ENCODE data around the gene PLAAT3. TPM values are rescaled to one million over a fixed set of nuclear protein-coding genes. Genes with fewer than 3 reads are reported as not detected.

The PLAAT3 gene
- total and polyA plus RNA-seq, 7 experiments from 2014 or later = 0.92 to 10.3 (median 2.0) TPM

- ATAC-seq (no peak), DNase-seq (no peak)
- no peak overlapping the region for H3K4me3 Mint-ChIP-seq
- peaks cover 44 to 92% (median 82%) of the 10 kb centered on the region in 7 donors for H3K4me1 Mint-ChIP-seq
- no peaks in the 10 kb centered on the region for H3K9me3 Mint-ChIP-seq
- H3K27ac Mint-ChIP-seq = peak overlapping the region in 8 of 9 donors; percentile 2 to 96 (median 44)
- ChIA-PET CTCF (interaction anchor here (1.3 kb wide), 1 partner anchor 77 kb away, joined by 3 read pairs; no protein-coding TSS in a partner anchor), POLR2A (interaction anchor here (0.8 to 1.8 kb wide), 5 partner anchors 8 to 21 kb away, joined by 3 to 5 read pairs (median 4); no protein-coding TSS in a partner anchor)
- Histone ChIP-seq H3K4me1 (ENCODE audit: control insufficient read depth in 2 of 2, insufficient read depth in 2 of 2, low read length in 2 of 2) (peaks cover 46 to 65% of the 10 kb centered on the region in 2 donors), H3K9me3 (ENCODE audit: control insufficient read depth in 2 of 3, low read length in 3 of 3) (no peaks in the 10 kb centered on the region), H3K4me3 (ENCODE audit: low read length) (no peak overlapping the region), H3K36me3 (ENCODE audit: control insufficient read depth in 2 of 3, insufficient read depth in 3 of 3, low read length in 3 of 3) (no peaks in the 10 kb centered on the region), H3K27me3 (ENCODE audit: control insufficient read depth in 2 of 2, insufficient read depth in 2 of 2, low read length in 2 of 2) (no peaks in the 10 kb centered on the region), H3K27ac (ENCODE audit: low read depth, low read length) (no peak overlapping the region)
- H3K36me3 Mint-ChIP-seq = peaks cover 0 to 7% (median 0%) of the 10 kb centered on the region in 5 donors
- H3K27me3 Mint-ChIP-seq = no peaks in the 10 kb centered on the region
- intact Hi-C loops (cut with micrococcal nuclease) = no loop called here
These were observed 57.7 kb downstream of the PLAAT3 start for GRCh38 chr11:63556404-63557013.

- Histone ChIP-seq H3K4me3 (ENCODE audit: low read length) (no peak overlapping the region), H3K27ac (ENCODE audit: low read depth, low read length) (peak overlapping the region; percentile 3), H3K4me1 (ENCODE audit: control insufficient read depth in 2 of 2, insufficient read depth in 2 of 2, low read length in 2 of 2) (peaks cover 35 to 51% of the 10 kb centered on the region in 2 donors), H3K27me3 (ENCODE audit: control insufficient read depth in 2 of 2, insufficient read depth in 2 of 2, low read length in 2 of 2) (no peaks in the 10 kb centered on the region), H3K9me3 (ENCODE audit: control insufficient read depth in 2 of 3, low read length in 3 of 3) (no peaks in the 10 kb centered on the region), H3K36me3 (ENCODE audit: control insufficient read depth in 2 of 3, insufficient read depth in 3 of 3, low read length in 3 of 3) (no peaks in the 10 kb centered on the region)
- H3K27me3 Mint-ChIP-seq = no peaks in the 10 kb centered on the region
- peaks cover 0 to 11% (median 0%) of the 10 kb centered on the region in 5 donors for H3K36me3 Mint-ChIP-seq
- POLR2A ChIA-PET = interaction anchor here (0.6 to 6.9 kb wide), 5 partner anchors 13 to 31 kb away, joined by 4 to 172 read pairs (median 7); partner anchors contain the start of gene PLAAT4
- peak overlapping the region in 8 of 9 donors; percentile 86 to 98 (median 95) for H3K27ac Mint-ChIP-seq
- DNase-seq = no peak
- no peak for ATAC-seq
- intact Hi-C loops (cut with micrococcal nuclease) = loop anchor here (1.0 to 5.0 kb wide), 3 partner anchors 9 to 127 kb away; partner anchors contain the start of genes PLAAT3 (in 1 of the 2) and RTN3 (in 1 of the 2)
- H3K9me3 Mint-ChIP-seq = no peaks in the 10 kb centered on the region
- CTCF ChIA-PET = interaction anchor here (0.6 to 4.2 kb wide), 2 partner anchors 17 to 127 kb away, joined by 3 to 25 read pairs; partner anchors contain the start of genes PLAAT4 and RTN3
- H3K4me3 Mint-ChIP-seq = peak overlapping the region in 8 of 10 donors; percentile 2 to 92 (median 54)
- H3K4me1 Mint-ChIP-seq = peaks cover 34 to 85% (median 77%) of the 10 kb centered on the region in 7 donors
These were observed 59.4 kb downstream of the PLAAT3 start for GRCh38 chr11:63554877-63555223.

DNA sequence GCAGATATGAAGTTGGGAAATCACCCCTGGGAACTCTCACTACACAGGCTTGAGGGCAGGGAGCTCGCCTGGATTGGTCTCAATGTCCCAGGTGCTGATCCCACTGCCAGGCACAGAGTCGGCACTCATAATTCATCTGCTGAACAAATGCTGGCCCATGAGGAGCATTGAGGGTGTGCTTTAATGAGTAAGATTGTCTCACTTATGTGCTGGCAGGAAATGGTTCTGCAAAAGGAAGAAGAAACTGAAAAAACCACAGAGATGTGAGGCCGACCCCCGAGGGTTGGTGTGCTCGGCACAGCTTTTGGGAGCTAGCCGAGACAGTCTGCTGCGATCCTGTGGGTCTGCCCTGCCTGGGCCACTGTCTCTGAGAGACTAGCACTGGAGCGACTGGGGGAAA lies 60.5 kb downstream of the PLAAT3 start:
- Mint-ChIP-seq H3K27ac (peak overlapping the region; percentile 88 to 100 (median 96)), H3K4me1 (peaks cover 33 to 81% (median 77%) of the 10 kb centered on the region in 7 donors), H3K27me3 (no peaks in the 10 kb centered on the region), H3K36me3 (peaks cover 0 to 14% (median 0%) of the 10 kb centered on the region in 5 donors), H3K9me3 (no peaks in the 10 kb centered on the region), H3K4me3 (peak overlapping the region; percentile 78 to 95 (median 88))
- ATAC-seq (peak; percentile 85), DNase-seq (peak in 7 of 9 donors; percentile 41 to 61 (median 53))
- H3K4me3 ChIP-seq (ENCODE audit: low read length) = peak overlapping the region; percentile 51
- POLR2A ChIA-PET = interaction anchor here (0.7 to 6.9 kb wide), 6 partner anchors 9 to 408 kb away, joined by 3 to 172 read pairs (median 6); partner anchors contain the start of genes PLAAT2 and PLAAT4
- no peaks in the 10 kb centered on the region for H3K36me3 ChIP-seq (ENCODE audit: control insufficient read depth in 2 of 3, insufficient read depth in 3 of 3, low read length in 3 of 3)
- H3K4me1 ChIP-seq (ENCODE audit: control insufficient read depth in 2 of 2, insufficient read depth in 2 of 2, low read length in 2 of 2) = peaks cover 35 to 51% of the 10 kb centered on the region in 2 donors
- H3K27me3 ChIP-seq (ENCODE audit: control insufficient read depth in 2 of 2, insufficient read depth in 2 of 2, low read length in 2 of 2) = no peaks in the 10 kb centered on the region
- peak overlapping the region; percentile 54 for H3K27ac ChIP-seq (ENCODE audit: low read depth, low read length)
- no peaks in the 10 kb centered on the region for H3K9me3 ChIP-seq (ENCODE audit: control insufficient read depth in 2 of 3, low read length in 3 of 3)
- CTCF ChIA-PET = interaction anchor here (0.7 to 4.2 kb wide), 6 partner anchors 14 to 76 kb away, joined by 3 to 25 read pairs (median 4); partner anchors contain the start of gene PLAAT4
- intact Hi-C loops (cut with micrococcal nuclease) = loop anchor here (1.0 to 5.0 kb wide), 7 partner anchors 8 to 129 kb away; partner anchors contain the start of genes PLAAT3 (in 1 of the 2) and RTN3 (in 1 of the 2)

- Histone ChIP-seq H3K4me3 (ENCODE audit: low read length) (peak overlapping the region; percentile 51), H3K27ac (ENCODE audit: low read depth, low read length) (peak overlapping the region; percentile 54), H3K9me3 (ENCODE audit: control insufficient read depth in 2 of 3, low read length in 3 of 3) (no peaks in the 10 kb centered on the region), H3K27me3 (ENCODE audit: control insufficient read depth in 2 of 2, insufficient read depth in 2 of 2, low read length in 2 of 2) (no peaks in the 10 kb centered on the region), H3K4me1 (ENCODE audit: control insufficient read depth in 2 of 2, insufficient read depth in 2 of 2, low read length in 2 of 2) (peaks cover 35 to 51% of the 10 kb centered on the region in 2 donors), H3K36me3 (ENCODE audit: control insufficient read depth in 2 of 3, insufficient read depth in 3 of 3, low read length in 3 of 3) (no peaks in the 10 kb centered on the region)
- Mint-ChIP-seq H3K4me3 (peak overlapping the region; percentile 26 to 95 (median 89)), H3K27me3 (no peaks in the 10 kb centered on the region), H3K4me1 (peaks cover 31 to 83% (median 74%) of the 10 kb centered on the region in 7 donors), H3K9me3 (no peaks in the 10 kb centered on the region), H3K27ac (peak overlapping the region; percentile 88 to 100 (median 96)), H3K36me3 (peaks cover 0 to 14% (median 0%) of the 10 kb centered on the region in 5 donors)
- ATAC-seq = no peak
- CTCF ChIA-PET = interaction anchor here (1.0 to 4.2 kb wide), 3 partner anchors 15 to 75 kb away, joined by 3 to 25 read pairs (median 5); partner anchors contain the start of gene PLAAT4
- DNase-seq = no peak
- POLR2A ChIA-PET = interaction anchor here (0.7 to 6.9 kb wide), 7 partner anchors 8 to 408 kb away, joined by 3 to 172 read pairs (median 7); partner anchors contain the start of gene PLAAT4
- intact Hi-C loops (cut with micrococcal nuclease) = loop anchor here (1.0 to 5.0 kb wide), 6 partner anchors 8 to 129 kb away; partner anchors contain the start of genes PLAAT3 (in 1 of the 2) and RTN3 (in 1 of the 2)
These were observed 61.3 kb downstream of the PLAAT3 start for GRCh38 chr11:63552921-63553320.

- ChIA-PET POLR2A (interaction anchor here (0.5 to 6.9 kb wide), 16 partner anchors 9 to 804 kb away, joined by 3 to 172 read pairs (median 5); partner anchors contain the start of genes ATL3 and PLAAT4), CTCF (interaction anchor here (0.7 to 4.2 kb wide), 8 partner anchors 11 to 629 kb away, joined by 3 to 25 read pairs (median 4); partner anchors contain the start of gene PLAAT4)
- H3K27me3 ChIP-seq (ENCODE audit: control insufficient read depth in 2 of 2, insufficient read depth in 2 of 2, low read length in 2 of 2) = no peaks in the 10 kb centered on the region
- no peaks in the 10 kb centered on the region for H3K9me3 ChIP-seq (ENCODE audit: control insufficient read depth in 2 of 3, low read length in 3 of 3)
- intact Hi-C loops (cut with micrococcal nuclease) = loop anchor here in 1 of 2 donors (1.0 to 5.0 kb wide), 3 partner anchors 15 to 130 kb away; partner anchors contain the start of genes PLAAT3 and RTN3
- DNase-seq (no peak), ATAC-seq (peak; percentile 8)
- peak overlapping the region; percentile 51 for H3K4me3 ChIP-seq (ENCODE audit: low read length)
- peaks cover 0 to 22% (median 7%) of the 10 kb centered on the region in 5 donors for H3K36me3 Mint-ChIP-seq
- H3K27ac ChIP-seq (ENCODE audit: low read depth, low read length) = peak overlapping the region; percentile 67
- H3K4me3 Mint-ChIP-seq = peak overlapping the region in 9 of 10 donors; percentile 85 to 95 (median 89)
- H3K27me3 Mint-ChIP-seq = no peaks in the 10 kb centered on the region
- H3K4me1 ChIP-seq (ENCODE audit: control insufficient read depth in 2 of 2, insufficient read depth in 2 of 2, low read length in 2 of 2) = peaks cover 35 to 49% of the 10 kb centered on the region in 2 donors
- peak overlapping the region; percentile 73 to 100 (median 96) for H3K27ac Mint-ChIP-seq
- peaks cover 28 to 75% (median 65%) of the 10 kb centered on the region in 7 donors for H3K4me1 Mint-ChIP-seq
- no peaks in the 10 kb centered on the region for H3K9me3 Mint-ChIP-seq
- peaks cover 1 to 6% (median 6%) of the 10 kb centered on the region in 3 experiments for H3K36me3 ChIP-seq (ENCODE audit: control insufficient read depth in 2 of 3, insufficient read depth in 3 of 3, low read length in 3 of 3)
These were observed 62.4 kb downstream of the PLAAT3 start for GRCh38 chr11:63551889-63552266.

Measured in naive thymus-derived CD4-positive, alpha-beta T cell (primary cell).